H9 (cell line): Measurements from ENCODE around the gene BIN1. TPM values are rescaled to one million over a fixed set of nuclear protein-coding genes. Genes with fewer than 3 reads are reported as not detected.

Experiments used
- DNase-seq: peaks from one replicate; pipeline ENCODE4 v3.0.0-alpha.2; 2017
- H2AFZ ChIP-seq: one replicate; pipeline ENCODE4 v1.6.1; 2013; ENCODE audit warnings: mild to moderate bottlenecking, low read length, control low read depth, moderate library complexity
- H2AK5ac ChIP-seq: 2 replicates; pipeline ENCODE4 v1.6.1; 2013; ENCODE audit warnings: low read length, control low read depth, mixed read lengths; ENCODE audit not compliant: insufficient read length
- H2BK120ac ChIP-seq: one replicate; pipeline ENCODE4 v1.6.1; 2013; ENCODE audit warnings: low read depth, mild to moderate bottlenecking, low read length, control low read depth, inconsistent platforms; ENCODE audit not compliant: poor library complexity, severe bottlenecking
- H2BK12ac ChIP-seq: 2 replicates; pipeline ENCODE4 v1.6.1; 2013; ENCODE audit warnings: low read length, control low read depth, mixed read lengths, low read depth; ENCODE audit not compliant: insufficient read length
- H2BK15ac ChIP-seq: 2 replicates; pipeline ENCODE4 v1.6.1; 2013; ENCODE audit warnings: low read depth, low read length, control low read depth
- H2BK20ac ChIP-seq: one replicate; pipeline ENCODE4 v1.6.1; 2013; ENCODE audit warnings: low read depth, mild to moderate bottlenecking, low read length, control low read depth, inconsistent platforms; ENCODE audit not compliant: poor library complexity, severe bottlenecking
- H2BK5ac ChIP-seq: 2 replicates; pipeline ENCODE4 v1.6.1; 2013; ENCODE audit warnings: low read length, control low read depth, mixed read lengths; ENCODE audit not compliant: insufficient read length
- H3K14ac ChIP-seq: 2 replicates; pipeline ENCODE4 v1.6.1; 2013; ENCODE audit warnings: low read length, control low read depth; ENCODE audit not compliant: insufficient read depth
- H3K18ac ChIP-seq: 2 replicates; pipeline ENCODE4 v1.6.1; 2013; ENCODE audit warnings: low read depth, mild to moderate bottlenecking, mixed read lengths, low read length, control low read depth; ENCODE audit not compliant: insufficient read length
- H3K23ac ChIP-seq: 2 replicates; pipeline ENCODE4 v1.6.1; 2013; ENCODE audit warnings: low read length, control low read depth, mixed read lengths, low read depth; ENCODE audit not compliant: insufficient read length
- H3K23me2 ChIP-seq: 2 replicates; pipeline ENCODE4 v1.6.1; 2013; ENCODE audit warnings: low read depth, mild to moderate bottlenecking, mixed read lengths, low read length, control low read depth; ENCODE audit not compliant: insufficient read length, poor library complexity, severe bottlenecking
- H3K27ac ChIP-seq: 2 replicates; pipeline ENCODE4 v1.5.1; 2013; ENCODE audit warnings: low read length, control low read depth, mixed read lengths, low read depth; ENCODE audit not compliant: insufficient read length
- H3K27me3 ChIP-seq: 2 replicates; pipeline ENCODE4 v1.6.1; 2013; ENCODE audit warnings: low read length, control low read depth, inconsistent platforms; ENCODE audit not compliant: insufficient read depth
- H3K4ac ChIP-seq: 2 replicates; pipeline ENCODE4 v1.6.1; 2013; ENCODE audit warnings: low read depth, mild to moderate bottlenecking, control low read depth, inconsistent platforms, low read length, moderate library complexity
- H3K4me1 ChIP-seq: 2 replicates; pipeline ENCODE4 v1.6.1; 2013; ENCODE audit warnings: low read length, control low read depth, inconsistent platforms; ENCODE audit not compliant: insufficient read depth
- H3K4me2 ChIP-seq: 2 replicates; pipeline ENCODE4 v1.6.1; 2013; ENCODE audit warnings: low read length, control low read depth, mixed read lengths; ENCODE audit not compliant: insufficient read length, insufficient read depth
- H3K56ac ChIP-seq: 2 replicates; pipeline ENCODE4 v1.6.1; 2013; ENCODE audit warnings: low read depth, mild to moderate bottlenecking, mixed read lengths, low read length, control low read depth; ENCODE audit not compliant: insufficient read length
- H3K79me1 ChIP-seq: 2 replicates; pipeline ENCODE4 v1.6.1; 2013; ENCODE audit warnings: low read depth, mild to moderate bottlenecking, moderate library complexity, low read length, control low read depth, inconsistent platforms; ENCODE audit not compliant: insufficient read depth, poor library complexity, severe bottlenecking
- H3K79me2 ChIP-seq: 2 replicates; pipeline ENCODE4 v1.6.1; 2013; ENCODE audit warnings: low read length, control low read depth, inconsistent platforms; ENCODE audit not compliant: insufficient read depth
- H3K9ac ChIP-seq: 2 replicates; pipeline ENCODE4 v1.6.1; 2013; ENCODE audit warnings: low read length, control low read depth, mixed read lengths; ENCODE audit not compliant: insufficient read length; ENCODE audit errors: extremely low read depth
- H3K9me3 ChIP-seq: one replicate; pipeline ENCODE4 v1.6.1; 2013; ENCODE audit warnings: low read depth, low read length, inconsistent platforms; ENCODE audit not compliant: control insufficient read depth
- H3T11ph ChIP-seq: one replicate; pipeline ENCODE4 v1.6.1; 2013; ENCODE audit warnings: mild to moderate bottlenecking, low read length, control low read depth, inconsistent platforms
- H4K20me1 ChIP-seq: one replicate; pipeline ENCODE4 v1.6.1; 2013; ENCODE audit not compliant: control insufficient read depth, insufficient read length, insufficient read depth
- H4K5ac ChIP-seq: 2 replicates; pipeline ENCODE4 v1.6.1; 2013; ENCODE audit warnings: low read depth, mild to moderate bottlenecking, mixed read lengths, low read length, control low read depth; ENCODE audit not compliant: insufficient read length
- H4K8ac ChIP-seq: replicated peaks from 2 replicates; pipeline ENCODE4 v1.6.1; 2013; ENCODE audit warnings: low read length, control low read depth, mixed read lengths, low read depth; ENCODE audit not compliant: insufficient read length
- H4K91ac ChIP-seq: 2 replicates; pipeline ENCODE4 v1.6.1; 2013; ENCODE audit warnings: low read depth, mild to moderate bottlenecking, moderate library complexity, mixed read lengths, low read length, control low read depth; ENCODE audit not compliant: insufficient read length
- H3K27ac Mint-ChIP-seq, 3 experiments: 2 replicates in 2 of 3; 3 replicates in 1 of 3; pipeline ENCODE4 v1.8.0; 2020 to 2021; ENCODE audit warnings: mixed read lengths in 3 of 3, mild to moderate bottlenecking in 1 of 3, moderate library complexity in 1 of 3
- H3K27me3 Mint-ChIP-seq: 2 replicates; pipeline ENCODE4 v1.8.0; 2021; ENCODE audit warnings: low read depth, mild to moderate bottlenecking, moderate library complexity, mixed read lengths
- H3K36me3 Mint-ChIP-seq, 3 experiments: 2 replicates in 2 of 3; 3 replicates in 1 of 3; pipeline ENCODE4 v1.8.0; 2020 to 2021; ENCODE audit warnings: low read depth in 3 of 3, mixed read lengths in 3 of 3; ENCODE audit not compliant: insufficient read depth in 1 of 3
- H3K4me1 Mint-ChIP-seq, 2 experiments: 2 replicates each; pipeline ENCODE4 v1.8.0; 2020; ENCODE audit warnings: mixed read lengths in 2 of 2
- H3K4me3 Mint-ChIP-seq, 2 experiments: 2 replicates in 1 of 2; 3 replicates in 1 of 2; pipeline ENCODE4 v1.8.0; 2020 to 2021; ENCODE audit warnings: mild to moderate bottlenecking in 2 of 2, mixed read lengths in 2 of 2, moderate library complexity in 1 of 2
- H3K9me3 Mint-ChIP-seq, 2 experiments: 2 replicates in 1 of 2; 3 replicates in 1 of 2; pipeline ENCODE4 v1.8.0; 2020; ENCODE audit warnings: mild to moderate bottlenecking in 2 of 2, mixed read lengths in 2 of 2, moderate library complexity in 1 of 2
- WGBS: extraction: QIAGEN DNeasy Blood & Tissue Kit; methylation state at CpG from one replicate; pipeline ENCODE4 v1.1.7; 2013; ENCODE audit warnings: missing lambda C conversion rate, low lambda C conversion rate, mixed read lengths; ENCODE audit not compliant: insufficient read length; ENCODE audit errors: extremely low coverage; 5-methylcytosine and 5-hydroxymethylcytosine counted together
- total RNA-seq: library from RNA; stranded (reverse); gene quantifications from 2 replicates; pipeline ENCODE4 v1.2.1, GENCODE V29; 2021
- TF ChIP-seq, protein P1 (sequence below): fragments of 200-600 bp; sonication (generic); conservative IDR thresholded peaks from 3 replicates; pipeline ENCODE4 v1.8.0; 2021; ENCODE audit warnings: antibody characterized with exemption, mild to moderate bottlenecking

Gene BIN1
- total RNA-seq, 1 experiment from 2014 or later: 32.0 TPM

DNA sequence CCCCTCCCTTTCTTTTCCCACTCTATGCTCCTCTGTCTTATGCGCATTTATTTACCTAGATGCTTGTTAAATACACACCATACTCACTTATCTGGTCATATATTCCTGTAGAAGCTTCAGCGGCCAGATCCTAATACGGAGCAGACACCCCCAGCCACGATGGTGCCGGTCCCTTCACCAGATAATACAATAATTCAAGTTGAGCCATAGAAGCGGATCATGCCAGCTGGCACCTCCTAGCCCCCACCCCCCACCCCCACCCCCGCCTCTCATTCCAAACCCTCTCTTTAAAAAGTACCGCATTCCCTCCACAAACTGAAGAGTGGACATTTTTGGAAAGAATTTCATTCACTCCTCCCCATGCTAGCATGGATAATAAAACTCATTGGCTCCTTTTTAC lies 95.2 kb downstream of the BIN1 start:
- peaks cover 16% of the 10 kb centered on the region for H3K27me3 Mint-ChIP-seq
- H2AFZ ChIP-seq: no peak overlapping the region
- no peak overlapping the region for H3K56ac ChIP-seq
- no peak overlapping the region for H3K9ac ChIP-seq
- H4K20me1 ChIP-seq: no peaks in the 10 kb centered on the region
- H2BK20ac ChIP-seq: no peak overlapping the region
- H3K4me1 ChIP-seq: no peaks in the 10 kb centered on the region
- H3K4me3 Mint-ChIP-seq: no peak overlapping the region
- H3K4me2 ChIP-seq: no peak overlapping the region
- H4K91ac ChIP-seq: no peak overlapping the region
- H2BK5ac ChIP-seq: no peak overlapping the region
- peaks cover 8 to 12% of the 10 kb centered on the region in 2 experiments for H3K4me1 Mint-ChIP-seq
- no peaks in the 10 kb centered on the region for H3K23me2 ChIP-seq
- no peaks in the 10 kb centered on the region for H3K79me1 ChIP-seq
- TF ChIP-seq, protein P1, sequence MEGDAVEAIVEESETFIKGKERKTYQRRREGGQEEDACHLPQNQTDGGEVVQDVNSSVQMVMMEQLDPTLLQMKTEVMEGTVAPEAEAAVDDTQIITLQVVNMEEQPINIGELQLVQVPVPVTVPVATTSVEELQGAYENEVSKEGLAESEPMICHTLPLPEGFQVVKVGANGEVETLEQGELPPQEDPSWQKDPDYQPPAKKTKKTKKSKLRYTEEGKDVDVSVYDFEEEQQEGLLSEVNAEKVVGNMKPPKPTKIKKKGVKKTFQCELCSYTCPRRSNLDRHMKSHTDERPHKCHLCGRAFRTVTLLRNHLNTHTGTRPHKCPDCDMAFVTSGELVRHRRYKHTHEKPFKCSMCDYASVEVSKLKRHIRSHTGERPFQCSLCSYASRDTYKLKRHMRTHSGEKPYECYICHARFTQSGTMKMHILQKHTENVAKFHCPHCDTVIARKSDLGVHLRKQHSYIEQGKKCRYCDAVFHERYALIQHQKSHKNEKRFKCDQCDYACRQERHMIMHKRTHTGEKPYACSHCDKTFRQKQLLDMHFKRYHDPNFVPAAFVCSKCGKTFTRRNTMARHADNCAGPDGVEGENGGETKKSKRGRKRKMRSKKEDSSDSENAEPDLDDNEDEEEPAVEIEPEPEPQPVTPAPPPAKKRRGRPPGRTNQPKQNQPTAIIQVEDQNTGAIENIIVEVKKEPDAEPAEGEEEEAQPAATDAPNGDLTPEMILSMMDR: no peak
- no peak overlapping the region for H2BK12ac ChIP-seq
- no peaks in the 10 kb centered on the region for H3K27me3 ChIP-seq
- no peaks in the 10 kb centered on the region for H3K9me3 ChIP-seq
- H3K9me3 Mint-ChIP-seq: no peaks in the 10 kb centered on the region
- no peak overlapping the region for H2BK15ac ChIP-seq
- H3K18ac ChIP-seq: no peak overlapping the region
- no peak overlapping the region for H3T11ph ChIP-seq
- no peaks in the 10 kb centered on the region for H3K79me2 ChIP-seq
- no peak overlapping the region for H2AK5ac ChIP-seq
- H4K8ac ChIP-seq: no peak overlapping the region
- H3K14ac ChIP-seq: no peak overlapping the region
- H3K27ac ChIP-seq: no peak overlapping the region
- no peak overlapping the region for H4K5ac ChIP-seq
- no peak overlapping the region for H3K27ac Mint-ChIP-seq
- no CpG with 5 or more reads among the region's 8 CpGs for WGBS
- no peak overlapping the region for H2BK120ac ChIP-seq
- H3K4ac ChIP-seq: no peak overlapping the region
- H3K36me3 Mint-ChIP-seq: no peaks in the 10 kb centered on the region
- no peak overlapping the region for H3K23ac ChIP-seq
- no peak for DNase-seq
